ENCODE results near the gene CAMTA1.
A peak's percentile ranks its signal among the peaks of the same experiment; 100 is the strongest.

CAMTA1 gene

DNA sequence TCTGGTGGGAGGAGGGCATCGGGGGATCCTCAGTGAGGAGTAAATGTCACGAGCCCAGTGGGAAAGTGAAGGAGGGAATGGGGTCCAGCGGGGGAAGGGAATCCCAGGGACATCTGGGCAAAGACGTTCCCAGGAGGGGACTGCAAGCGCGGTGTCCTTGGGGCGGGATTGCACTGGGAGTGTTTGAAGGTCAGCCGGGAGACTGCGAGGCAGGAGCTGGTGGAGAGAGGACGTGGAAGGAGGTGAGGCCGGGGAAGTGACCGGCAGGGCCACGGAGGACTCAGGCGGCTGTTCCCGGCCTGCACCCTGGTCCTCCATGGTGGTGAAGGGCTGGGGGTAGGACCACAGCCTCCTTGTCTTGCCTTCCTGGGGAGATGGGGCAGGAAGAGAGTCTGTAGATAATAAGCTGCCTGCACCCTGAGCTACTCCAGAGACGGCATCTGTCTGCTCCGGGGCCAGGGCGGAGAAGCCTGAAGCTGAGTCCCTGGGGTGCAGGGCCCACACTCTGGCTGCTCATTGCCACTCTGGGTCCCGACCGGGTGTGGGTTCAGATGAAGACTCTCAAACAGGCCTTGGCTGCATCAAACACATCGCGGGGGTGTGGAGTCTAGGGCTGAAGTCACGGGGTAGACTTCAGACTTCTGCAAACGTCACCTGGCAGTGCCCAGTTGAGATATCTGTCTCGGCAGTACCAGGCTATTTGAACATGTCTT lies 264.8 kb downstream of the CAMTA1 start:
- H3K9ac ChIP-seq (ENCODE audit: low read length in 2 of 2), result no peak overlapping the region
- H3K27me3 ChIP-seq (ENCODE audit: control insufficient read depth in 1 of 2, insufficient read depth in 2 of 2, low read length in 2 of 2), result peaks cover 0 to 9% of the 10 kb centered on the region in 2 donors
- no peaks in the 10 kb centered on the region for H3K4me1 ChIP-seq (ENCODE audit: control insufficient read depth, insufficient read depth, low read length)
- no peak overlapping the region for H3K4me3 ChIP-seq (ENCODE audit: low read length in 2 of 2)
- H3K27ac ChIP-seq (ENCODE audit: low read length), result no peak overlapping the region
- no peaks in the 10 kb centered on the region for H3K36me3 ChIP-seq (ENCODE audit: control insufficient read depth in 2 of 2, insufficient read depth in 2 of 2, low read length in 2 of 2)
- peaks cover 2 to 4% of the 10 kb centered on the region in 2 donors for H3K9me3 ChIP-seq (ENCODE audit: control insufficient read depth in 2 of 2, low read length in 2 of 2)

DNA sequence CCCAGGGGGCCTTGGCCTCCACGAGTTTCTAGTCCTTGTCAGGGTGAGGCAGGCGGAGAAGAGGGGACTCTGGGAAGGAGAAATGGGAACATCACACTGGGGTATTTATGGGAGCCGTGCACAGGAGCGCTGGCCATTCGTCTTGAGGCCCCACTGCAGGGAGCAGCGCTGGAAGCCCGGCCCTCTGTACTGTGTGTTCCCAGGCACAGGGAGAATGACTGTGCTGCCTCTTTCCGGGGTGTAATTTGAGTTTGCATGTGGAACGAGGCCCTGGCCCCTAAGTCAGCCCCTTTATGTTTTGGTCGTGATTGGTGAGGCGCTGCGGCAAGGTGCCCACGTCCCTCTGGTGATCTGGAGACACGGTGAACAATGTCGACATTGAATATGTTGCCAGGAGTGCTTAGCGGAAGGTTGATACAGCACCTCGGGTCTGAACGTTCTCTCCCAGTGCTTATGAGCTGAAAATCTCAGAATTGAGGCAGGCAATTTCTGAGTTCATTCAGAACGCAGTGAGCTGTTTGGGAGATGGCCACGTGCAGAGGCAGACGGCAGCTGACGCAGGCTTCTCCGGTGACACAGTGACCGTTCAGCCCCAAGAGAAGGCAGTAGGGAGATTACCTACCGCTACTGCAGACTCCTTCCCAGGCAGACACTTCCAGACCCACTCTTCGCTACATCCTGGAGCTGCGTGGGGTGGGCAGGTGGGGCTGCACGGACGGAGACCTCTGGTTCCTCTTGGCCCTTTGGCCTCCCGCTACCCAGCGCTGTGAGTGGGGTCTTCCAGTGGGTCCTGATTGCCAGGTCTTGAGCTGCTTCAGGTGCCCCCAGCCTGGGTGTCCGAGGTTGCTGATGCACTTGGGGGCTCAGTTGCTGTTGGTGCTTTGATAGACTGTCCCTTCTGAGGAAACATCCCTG lies 265.8 kb downstream of the CAMTA1 start:
- Histone ChIP-seq H3K27me3 (ENCODE audit: control insufficient read depth in 1 of 2, insufficient read depth in 2 of 2, low read length in 2 of 2) (peaks cover 0 to 9% of the 10 kb centered on the region in 2 donors), H3K27ac (ENCODE audit: low read length) (no peak overlapping the region), H3K9me3 (ENCODE audit: control insufficient read depth in 2 of 2, low read length in 2 of 2) (peaks cover 2 to 4% of the 10 kb centered on the region in 2 donors), H3K36me3 (ENCODE audit: control insufficient read depth in 2 of 2, insufficient read depth in 2 of 2, low read length in 2 of 2) (no peaks in the 10 kb centered on the region), H3K4me1 (ENCODE audit: control insufficient read depth, insufficient read depth, low read length) (no peaks in the 10 kb centered on the region), H3K9ac (ENCODE audit: low read length in 2 of 2) (no peak overlapping the region), H3K4me3 (ENCODE audit: low read length in 2 of 2) (no peak overlapping the region)

DNA sequence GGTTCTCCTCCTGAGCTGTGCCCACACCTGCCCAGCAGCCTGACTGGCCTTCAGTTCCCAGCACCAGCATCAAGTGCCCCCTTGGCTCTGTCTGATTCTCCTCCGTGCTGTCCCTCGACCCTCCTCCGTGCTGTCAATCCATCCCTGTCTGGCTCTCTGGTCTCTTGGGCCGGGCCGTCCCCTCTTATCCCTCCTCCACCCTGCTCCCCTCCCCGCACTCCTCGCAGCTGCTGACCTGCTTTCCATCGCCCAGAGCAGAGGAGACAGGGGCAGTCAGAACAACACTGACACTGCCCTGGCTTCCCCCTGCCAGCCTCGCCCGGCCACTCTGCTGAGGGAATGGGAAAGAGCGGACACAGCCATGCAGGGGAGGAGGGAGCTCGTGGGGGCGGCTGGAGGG lies 267.4 kb downstream of the CAMTA1 start:
- H3K27ac ChIP-seq (ENCODE audit: low read length), result no peak overlapping the region
- H3K27me3 ChIP-seq (ENCODE audit: control insufficient read depth in 1 of 2, insufficient read depth in 2 of 2, low read length in 2 of 2), result peaks cover 0 to 6% of the 10 kb centered on the region in 2 donors
- H3K4me3 ChIP-seq (ENCODE audit: low read length in 2 of 2), result no peak overlapping the region
- no peaks in the 10 kb centered on the region for H3K9me3 ChIP-seq (ENCODE audit: control insufficient read depth in 2 of 2, low read length in 2 of 2)
- no peaks in the 10 kb centered on the region for H3K4me1 ChIP-seq (ENCODE audit: control insufficient read depth, insufficient read depth, low read length)
- H3K9ac ChIP-seq (ENCODE audit: low read length in 2 of 2), result no peak overlapping the region
- no peaks in the 10 kb centered on the region for H3K36me3 ChIP-seq (ENCODE audit: control insufficient read depth in 2 of 2, insufficient read depth in 2 of 2, low read length in 2 of 2)

DNA sequence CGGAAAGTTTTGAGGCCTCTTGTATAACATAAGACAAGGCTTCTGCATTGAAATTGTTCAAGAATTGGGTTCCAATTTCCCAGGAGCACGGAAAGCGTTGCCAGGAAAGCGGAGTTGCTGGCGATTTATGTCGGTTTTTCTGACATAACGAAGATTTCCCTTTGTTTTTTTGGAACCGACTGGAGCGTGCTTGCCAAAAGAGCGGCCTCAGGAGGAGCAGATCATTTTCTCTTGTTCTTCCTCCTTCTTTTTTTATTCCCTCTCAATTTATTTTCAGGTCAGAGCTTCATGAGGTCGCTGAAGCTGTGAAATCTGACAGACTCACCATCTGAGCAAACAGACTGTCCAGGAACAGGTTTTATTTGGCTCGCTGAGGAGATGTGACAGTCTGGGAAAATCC lies 275.5 kb downstream of the CAMTA1 start:
- H3K27me3 ChIP-seq (ENCODE audit: control insufficient read depth in 1 of 2, insufficient read depth in 2 of 2, low read length in 2 of 2), result no peaks in the 10 kb centered on the region
- no peak overlapping the region for H3K9ac ChIP-seq (ENCODE audit: low read length in 2 of 2)
- H3K4me3 ChIP-seq (ENCODE audit: low read length in 2 of 2), result no peak overlapping the region
- H3K9me3 ChIP-seq (ENCODE audit: control insufficient read depth in 2 of 2, low read length in 2 of 2), result no peaks in the 10 kb centered on the region
- no peaks in the 10 kb centered on the region for H3K4me1 ChIP-seq (ENCODE audit: control insufficient read depth, insufficient read depth, low read length)
- H3K36me3 ChIP-seq (ENCODE audit: control insufficient read depth in 2 of 2, insufficient read depth in 2 of 2, low read length in 2 of 2), result no peaks in the 10 kb centered on the region
- H3K27ac ChIP-seq (ENCODE audit: low read length), result no peak overlapping the region

DNA sequence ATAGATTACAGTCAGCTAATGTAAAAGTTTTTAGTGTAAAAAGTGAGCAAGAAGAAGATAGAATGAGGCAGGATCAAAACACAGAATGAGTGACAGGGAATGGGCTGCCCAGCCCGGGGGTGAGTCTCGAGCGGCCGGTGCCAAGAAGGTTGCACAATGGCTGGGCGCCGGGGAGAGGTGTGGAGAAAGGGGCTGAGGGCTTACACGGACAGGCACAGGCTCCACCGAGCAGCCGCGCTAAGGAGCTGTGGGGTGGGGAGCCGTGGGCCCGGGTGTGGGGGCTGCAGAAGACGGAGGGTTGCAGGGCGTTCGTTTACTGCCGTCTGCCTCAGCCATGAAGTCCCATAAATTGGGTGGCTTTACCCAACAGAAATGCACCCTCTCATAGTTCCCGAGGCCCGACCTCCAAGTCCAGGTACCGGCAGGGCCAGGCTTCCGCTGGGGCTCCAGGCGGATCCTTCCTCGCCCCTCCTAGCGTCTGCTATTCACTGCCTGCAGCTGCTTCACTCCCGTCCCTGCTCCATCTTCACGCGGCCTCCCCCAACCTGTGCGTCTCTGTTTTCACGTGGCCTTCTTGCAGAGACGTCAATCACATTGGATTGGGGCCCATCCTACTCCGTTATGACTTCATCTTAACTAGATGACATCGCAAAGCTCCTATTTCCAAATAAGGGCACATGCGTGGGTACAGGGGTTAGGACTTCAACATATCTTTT lies 277.2 kb downstream of the CAMTA1 start:
- H3K27ac ChIP-seq (ENCODE audit: low read length), result no peak overlapping the region
- no peak overlapping the region for H3K9ac ChIP-seq (ENCODE audit: low read length in 2 of 2)
- H3K4me1 ChIP-seq (ENCODE audit: control insufficient read depth, insufficient read depth, low read length), result no peaks in the 10 kb centered on the region
- H3K9me3 ChIP-seq (ENCODE audit: control insufficient read depth in 2 of 2, low read length in 2 of 2), result no peaks in the 10 kb centered on the region
- no peaks in the 10 kb centered on the region for H3K36me3 ChIP-seq (ENCODE audit: control insufficient read depth in 2 of 2, insufficient read depth in 2 of 2, low read length in 2 of 2)
- peaks cover 0 to 3% of the 10 kb centered on the region in 2 donors for H3K27me3 ChIP-seq (ENCODE audit: control insufficient read depth in 1 of 2, insufficient read depth in 2 of 2, low read length in 2 of 2)
- no peak overlapping the region for H3K4me3 ChIP-seq (ENCODE audit: low read length in 2 of 2)

DNA sequence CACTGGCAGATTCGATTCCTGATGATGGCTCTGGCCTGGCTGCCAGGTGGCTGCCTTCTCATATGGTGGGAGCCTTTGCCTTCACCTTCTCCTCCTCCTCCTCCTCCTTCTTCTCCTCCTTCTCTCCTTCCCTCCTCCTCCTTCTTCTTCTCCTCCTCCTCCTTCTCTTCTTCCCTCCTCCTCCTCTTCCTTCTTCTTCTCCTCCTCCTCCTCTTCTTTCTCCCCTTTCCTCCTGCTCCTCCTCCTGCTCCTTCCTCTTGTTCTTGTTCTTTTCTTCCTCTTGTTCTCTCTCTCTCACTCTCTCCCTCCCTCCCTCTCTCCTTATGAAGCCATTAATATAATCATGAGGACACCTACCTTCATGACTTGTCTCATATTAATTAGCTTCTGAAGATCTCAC lies 278.7 kb downstream of the CAMTA1 start:
- Histone ChIP-seq H3K9me3 (ENCODE audit: control insufficient read depth in 2 of 2, low read length in 2 of 2) (no peaks in the 10 kb centered on the region), H3K4me1 (ENCODE audit: control insufficient read depth, insufficient read depth, low read length) (no peaks in the 10 kb centered on the region), H3K27me3 (ENCODE audit: control insufficient read depth in 1 of 2, insufficient read depth in 2 of 2, low read length in 2 of 2) (peaks cover 0 to 3% of the 10 kb centered on the region in 2 donors), H3K9ac (ENCODE audit: low read length in 2 of 2) (no peak overlapping the region), H3K27ac (ENCODE audit: low read length) (no peak overlapping the region), H3K36me3 (ENCODE audit: control insufficient read depth in 2 of 2, insufficient read depth in 2 of 2, low read length in 2 of 2) (no peaks in the 10 kb centered on the region), H3K4me3 (ENCODE audit: low read length in 2 of 2) (no peak overlapping the region)

DNA sequence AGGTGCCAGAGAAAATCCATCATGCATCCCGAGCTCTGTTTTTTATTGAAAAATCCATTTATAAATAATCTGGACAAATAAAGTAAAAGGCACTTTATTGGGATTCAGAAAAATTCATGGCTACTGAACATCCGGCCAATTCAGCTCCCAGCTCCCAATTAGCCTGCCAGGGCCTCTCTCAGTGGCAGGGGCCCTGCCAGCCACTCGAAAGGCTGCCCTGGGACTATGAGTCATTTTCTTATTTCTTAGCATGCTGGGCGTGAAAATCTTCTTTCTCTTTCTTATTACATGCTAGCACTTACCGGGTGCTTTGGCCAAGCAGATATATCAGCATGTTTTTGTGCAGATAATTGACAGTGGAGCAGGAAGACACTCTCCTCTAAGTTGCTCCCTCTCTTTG lies 283.3 kb downstream of the CAMTA1 start:
- H3K9ac ChIP-seq (ENCODE audit: low read length in 2 of 2), result no peak overlapping the region
- H3K4me3 ChIP-seq (ENCODE audit: low read length in 2 of 2), result no peak overlapping the region
- H3K27me3 ChIP-seq (ENCODE audit: control insufficient read depth in 1 of 2, insufficient read depth in 2 of 2, low read length in 2 of 2), result peaks cover 0 to 8% of the 10 kb centered on the region in 2 donors
- no peaks in the 10 kb centered on the region for H3K9me3 ChIP-seq (ENCODE audit: control insufficient read depth in 2 of 2, low read length in 2 of 2)
- no peaks in the 10 kb centered on the region for H3K36me3 ChIP-seq (ENCODE audit: control insufficient read depth in 2 of 2, insufficient read depth in 2 of 2, low read length in 2 of 2)
- peaks cover 6% of the 10 kb centered on the region for H3K4me1 ChIP-seq (ENCODE audit: control insufficient read depth, insufficient read depth, low read length)
- no peak overlapping the region for H3K27ac ChIP-seq (ENCODE audit: low read length)

DNA sequence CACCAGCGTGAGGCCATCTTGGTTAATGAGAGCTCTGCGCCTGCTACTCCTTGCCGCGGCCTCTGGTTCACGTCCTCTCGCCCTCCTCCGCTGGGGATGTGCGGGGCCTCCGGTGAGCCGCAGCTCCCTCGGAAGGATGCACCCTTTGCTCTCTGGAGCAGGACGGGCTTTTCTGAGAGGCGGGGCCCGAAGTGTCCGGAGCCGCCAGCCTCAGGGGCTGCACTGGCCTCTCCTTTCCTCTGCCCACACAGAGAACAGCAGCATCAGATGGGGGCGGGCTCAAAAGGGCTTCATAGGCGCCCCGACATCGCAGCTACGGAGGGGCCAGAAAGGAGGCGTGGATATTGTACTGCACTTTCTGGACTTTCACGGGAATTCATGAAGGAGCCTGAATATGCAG lies 284.7 kb downstream of the CAMTA1 start:
- Histone ChIP-seq H3K9me3 (ENCODE audit: control insufficient read depth in 2 of 2, low read length in 2 of 2) (no peaks in the 10 kb centered on the region), H3K27ac (ENCODE audit: low read length) (no peak overlapping the region), H3K4me1 (ENCODE audit: control insufficient read depth, insufficient read depth, low read length) (peaks cover 6% of the 10 kb centered on the region), H3K36me3 (ENCODE audit: control insufficient read depth in 2 of 2, insufficient read depth in 2 of 2, low read length in 2 of 2) (no peaks in the 10 kb centered on the region), H3K27me3 (ENCODE audit: control insufficient read depth in 1 of 2, insufficient read depth in 2 of 2, low read length in 2 of 2) (peaks cover 0 to 8% of the 10 kb centered on the region in 2 donors), H3K9ac (ENCODE audit: low read length in 2 of 2) (no peak overlapping the region), H3K4me3 (ENCODE audit: low read length in 2 of 2) (peak overlapping the region; percentile 67 to 73)

DNA sequence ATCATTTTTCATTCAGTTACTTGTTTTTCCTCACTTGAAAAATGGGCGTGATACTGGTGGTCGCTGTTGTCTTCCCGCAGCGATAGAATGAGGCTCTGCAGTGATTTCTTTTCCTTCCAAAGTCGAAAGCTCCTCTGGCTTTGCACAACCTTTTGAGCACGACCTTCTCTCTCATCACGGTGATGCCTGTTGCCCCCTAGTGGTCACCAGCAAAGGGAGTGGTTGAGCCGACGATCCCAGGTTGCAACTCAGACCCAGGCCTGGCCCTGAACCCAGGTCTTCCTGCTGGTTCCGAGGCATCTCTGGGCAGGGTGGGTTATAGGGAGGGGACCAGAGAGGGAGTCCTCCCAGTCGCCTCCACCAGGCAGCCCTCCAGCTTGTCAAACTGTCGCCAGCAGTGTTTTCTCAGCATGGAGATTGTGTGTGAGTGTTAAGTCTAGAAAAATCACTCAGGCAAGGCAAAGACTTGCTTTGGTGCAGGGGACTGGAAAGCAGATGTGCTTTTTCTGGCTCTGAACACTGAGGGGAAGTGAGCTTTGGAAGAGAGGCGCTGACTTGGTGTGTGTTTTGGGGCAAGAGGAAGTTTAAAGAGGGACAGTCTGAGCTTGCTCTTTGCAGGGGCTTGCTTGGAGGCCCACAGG lies 285.3 kb downstream of the CAMTA1 start:
- Histone ChIP-seq H3K4me1 (ENCODE audit: control insufficient read depth, insufficient read depth, low read length) (peaks cover 6% of the 10 kb centered on the region), H3K9ac (ENCODE audit: low read length in 2 of 2) (no peak overlapping the region), H3K27ac (ENCODE audit: low read length) (no peak overlapping the region), H3K27me3 (ENCODE audit: control insufficient read depth in 1 of 2, insufficient read depth in 2 of 2, low read length in 2 of 2) (peaks cover 0 to 8% of the 10 kb centered on the region in 2 donors), H3K9me3 (ENCODE audit: control insufficient read depth in 2 of 2, low read length in 2 of 2) (no peaks in the 10 kb centered on the region), H3K4me3 (ENCODE audit: low read length in 2 of 2) (peak overlapping the region; percentile 67 to 73), H3K36me3 (ENCODE audit: control insufficient read depth in 2 of 2, insufficient read depth in 2 of 2, low read length in 2 of 2) (no peaks in the 10 kb centered on the region)

DNA sequence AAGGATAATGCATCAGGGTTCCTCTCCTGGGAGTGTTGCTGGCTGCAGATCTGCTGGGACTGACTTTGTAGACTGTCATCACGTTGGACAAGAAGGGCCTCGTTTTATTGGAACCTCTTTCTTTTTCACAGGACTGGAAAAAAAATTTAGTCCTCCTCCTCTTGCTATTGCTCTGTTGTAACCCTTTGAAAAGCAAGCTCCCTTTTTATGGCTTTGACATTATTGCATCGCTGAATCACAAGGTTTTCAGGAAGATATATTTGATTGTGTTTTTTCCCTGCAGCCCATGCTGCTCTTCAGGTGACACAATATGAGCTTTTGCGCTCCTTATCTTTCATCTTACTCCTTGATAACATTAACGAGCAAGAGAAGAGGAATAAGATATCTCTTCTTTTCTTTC lies 290.9 kb downstream of the CAMTA1 start:
- H3K27me3 ChIP-seq (ENCODE audit: control insufficient read depth in 1 of 2, insufficient read depth in 2 of 2, low read length in 2 of 2), result peaks cover 0 to 5% of the 10 kb centered on the region in 2 donors
- peaks cover under 1 to 5% of the 10 kb centered on the region in 2 donors for H3K9me3 ChIP-seq (ENCODE audit: control insufficient read depth in 2 of 2, low read length in 2 of 2)
- no peak overlapping the region for H3K4me3 ChIP-seq (ENCODE audit: low read length in 2 of 2)
- H3K36me3 ChIP-seq (ENCODE audit: control insufficient read depth in 2 of 2, insufficient read depth in 2 of 2, low read length in 2 of 2), result no peaks in the 10 kb centered on the region
- no peak overlapping the region for H3K27ac ChIP-seq (ENCODE audit: low read length)
- no peaks in the 10 kb centered on the region for H3K4me1 ChIP-seq (ENCODE audit: control insufficient read depth, insufficient read depth, low read length)
- no peak overlapping the region for H3K9ac ChIP-seq (ENCODE audit: low read length in 2 of 2)
